Stimulated activated CD4-positive, alpha-beta T cell treated with anti-CD3 and anti-CD28 coated beads, Interleukin-12 subunit alpha, Interleukin-12 subunit beta, amount 100 ng/mL, for 48 hours (primary cell): ENCODE data around the gene OVOL1.
"Not testable (repeated sequence)": the region's sequence is repeated elsewhere in the genome, so short reads cannot be mapped to it uniquely, and the experiment has no call there.

Experiments
- DNase-seq, 3 donors: peaks; one replicate each; pipeline ENCODE4 v3.0.0-alpha.2; 2020; ENCODE audit warnings: low read depth in 2 of 3, low spot score in 1 of 3

The OVOL1 gene

GRCh38 chr11:65814131-65814985 lies 27.5 kb downstream of the OVOL1 start:
- no peak for DNase-seq

GRCh38 chr11:65814986-65815565 lies 28.2 kb downstream of the OVOL1 start:
- DNase-seq = no peak

GRCh38 chr11:65816696-65817095 lies 29.8 kb downstream of the OVOL1 start:
- DNase-seq = no peak

GRCh38 chr11:65817312-65817834 lies 30.5 kb downstream of the OVOL1 start:
- DNase-seq = no peak

GRCh38 chr11:65817835-65818680 lies 31.2 kb downstream of the OVOL1 start:
- DNase-seq = peak; percentile 83 to 97 (median 95)

GRCh38 chr11:65821107-65821506 lies 34.2 kb downstream of the OVOL1 start:
- no peak for DNase-seq

- no peak for DNase-seq
Measured at GRCh38 chr11:65822776-65823528, 36.1 kb downstream of the OVOL1 start.

GRCh38 chr11:65826984-65827735 lies 40.3 kb downstream of the OVOL1 start:
- DNase-seq = no peak

- no peak for DNase-seq
Measured at GRCh38 chr11:65829459-65829858, 42.6 kb downstream of the OVOL1 start.

- DNase-seq = not testable (repeated sequence)
Measured at GRCh38 chr11:65832231-65832630, 45.4 kb downstream of the OVOL1 start.

- DNase-seq = peak; percentile 92 to 95 (median 95)
Measured at GRCh38 chr11:65833297-65834030, 46.6 kb downstream of the OVOL1 start, which contains the start of gene SNX32. Gene SNX32, plus strand, starts transcription at chr11:65833963. Its CDS starts 103 bp downstream, at chr11:65834066.

- no peak for DNase-seq
Measured at GRCh38 chr11:65834202-65834601, 47.3 kb downstream of the OVOL1 start.

GRCh38 chr11:65842144-65842543 lies 55.3 kb downstream of the OVOL1 start:
- DNase-seq = no peak

- no peak for DNase-seq
Measured at GRCh38 chr11:65843811-65844210, 56.9 kb downstream of the OVOL1 start.

- DNase-seq = no peak
Measured at GRCh38 chr11:65844231-65844872, 57.5 kb downstream of the OVOL1 start.
